ENCODE data around the gene MACROH2A2.

MACROH2A2 gene

GRCh38 chr10:70084189-70084588 is 31.5 kb downstream of the MACROH2A2 start:
- DNase-seq (ENCODE audit: extremely low read depth, low read depth), result no peak
- no peak for TF ChIP-seq CTCF (IDR thresholded peaks at IDR 0.05; ENCODE audit: low read depth, low read length)

- DNase-seq (ENCODE audit: extremely low read depth, low read depth), result no peak
- no peak for TF ChIP-seq CTCF (IDR thresholded peaks at IDR 0.05; ENCODE audit: low read depth, low read length)
Observed at GRCh38 chr10:70085975-70086613, 33.4 kb downstream of the MACROH2A2 start.

DNA sequence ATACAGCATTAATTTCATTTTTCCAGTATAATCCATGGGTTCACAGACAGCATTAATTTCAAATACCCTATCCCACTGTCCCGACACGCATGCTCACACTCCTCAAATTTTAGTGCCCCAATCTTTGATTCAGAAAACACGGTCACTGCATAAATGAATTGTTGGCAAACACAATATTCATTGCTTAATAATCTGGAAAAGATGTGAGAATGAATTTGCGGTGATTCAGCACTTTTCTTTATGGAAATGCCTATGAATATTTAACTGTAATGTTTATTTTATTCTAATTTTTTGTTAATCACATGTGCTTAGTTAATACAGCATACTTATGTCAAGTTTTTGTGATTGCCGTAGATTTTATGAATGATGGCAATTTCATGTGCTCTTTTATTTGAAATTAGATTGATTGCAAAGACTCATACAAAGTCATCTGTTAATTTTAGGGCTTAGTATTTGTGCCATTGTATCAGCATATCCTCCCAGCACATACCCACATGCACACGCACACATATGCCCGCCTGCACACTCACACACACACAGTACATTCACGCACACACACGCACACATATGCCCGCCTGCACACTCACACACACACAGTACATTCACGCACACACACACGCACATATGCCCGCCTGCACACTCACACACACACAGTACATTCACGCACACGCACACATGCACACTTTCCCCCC is 35.1 kb downstream of the MACROH2A2 start:
- TF ChIP-seq CTCF (IDR thresholded peaks at IDR 0.05; ENCODE audit: low read depth, low read length), result no peak

GRCh38 chr10:70088308-70088698 is 35.7 kb downstream of the MACROH2A2 start:
- no peak for DNase-seq (ENCODE audit: extremely low read depth, low read depth)
- TF ChIP-seq CTCF (IDR thresholded peaks at IDR 0.05; ENCODE audit: low read depth, low read length), result no peak

More for the DNA sequence above, 35.1 kb downstream of the MACROH2A2 start:
- DNase-seq (ENCODE audit: extremely low read depth, low read depth), result no peak

- TF ChIP-seq CTCF (IDR thresholded peaks at IDR 0.05; ENCODE audit: low read depth, low read length), result no peak
Observed at GRCh38 chr10:70090013-70090412, 37.4 kb downstream of the MACROH2A2 start.

DNA sequence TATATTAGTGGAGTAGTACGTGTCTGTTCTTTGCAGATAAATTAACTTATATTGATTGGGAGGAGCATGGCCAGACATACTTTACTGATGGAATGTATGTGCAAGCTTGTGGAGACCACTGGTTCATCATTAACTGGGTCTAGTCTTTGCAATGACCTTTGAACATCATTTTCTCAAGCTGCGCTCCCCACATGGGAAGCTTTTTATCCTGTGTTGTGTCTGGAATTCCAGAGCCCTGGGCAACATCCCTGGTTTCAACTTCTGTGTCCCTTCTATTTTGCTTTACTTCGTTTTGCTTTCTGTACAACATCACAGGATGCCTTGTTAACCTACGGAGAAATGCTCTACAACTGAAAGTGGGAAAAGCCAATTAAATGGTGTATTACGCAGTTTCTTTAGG is 38.3 kb downstream of the MACROH2A2 start:
- no peak for TF ChIP-seq CTCF (IDR thresholded peaks at IDR 0.05; ENCODE audit: low read depth, low read length)
- DNase-seq (ENCODE audit: extremely low read depth, low read depth), result no peak

More at GRCh38 chr10:70090013-70090412, 37.4 kb downstream of the MACROH2A2 start:
- DNase-seq (ENCODE audit: extremely low read depth, low read depth), result no peak

DNA sequence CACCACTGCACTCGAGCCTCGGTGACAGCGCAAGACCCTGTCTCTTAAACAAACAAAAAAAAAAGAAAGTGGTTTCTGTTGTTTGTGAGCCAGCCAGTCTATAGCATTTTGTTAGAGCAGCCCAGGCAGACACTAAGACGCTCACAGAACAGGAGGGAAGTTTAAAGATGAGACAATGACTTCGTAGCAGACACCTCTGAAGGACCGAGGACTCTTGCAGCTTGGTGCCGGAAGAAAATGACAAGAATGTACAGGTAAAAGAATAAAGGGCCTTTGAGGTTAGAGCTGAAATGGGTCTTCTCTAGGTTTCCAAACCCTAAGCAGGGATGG is 39.7 kb downstream of the MACROH2A2 start:
- no peak for TF ChIP-seq CTCF (IDR thresholded peaks at IDR 0.05; ENCODE audit: low read depth, low read length)
- DNase-seq (ENCODE audit: extremely low read depth, low read depth), result no peak
